NCI-H128 (cell line): Measurements from ENCODE around the gene CADM2.

Experiments used
- DNase-seq: peaks from one replicate; lab custom pipeline; 2025; ENCODE audit not compliant: unreplicated experiment; lab: John Stamatoyannopoulos, UW

The CADM2 gene

GRCh38 chr3:85554153-85554552 lies 595.4 kb downstream of the CADM2 start:
- no peak for DNase-seq

- no peak for DNase-seq
Observed at GRCh38 chr3:85560088-85560785, 601.4 kb downstream of the CADM2 start.

- no peak for DNase-seq
Observed at GRCh38 chr3:85567071-85567676, 608.4 kb downstream of the CADM2 start.

- DNase-seq: no peak
Observed at GRCh38 chr3:85570819-85571218, 612.0 kb downstream of the CADM2 start.

GRCh38 chr3:85571835-85572234 lies 613.0 kb downstream of the CADM2 start:
- no peak for DNase-seq

- no peak for DNase-seq
Observed at GRCh38 chr3:85572426-85572825, 613.6 kb downstream of the CADM2 start.

- no peak for DNase-seq
Observed at GRCh38 chr3:85572978-85573377, 614.2 kb downstream of the CADM2 start.

GRCh38 chr3:85574006-85574705 lies 615.4 kb downstream of the CADM2 start:
- no peak for DNase-seq

- DNase-seq: peak; percentile 22
Observed at GRCh38 chr3:85576091-85576690, 617.4 kb downstream of the CADM2 start.

GRCh38 chr3:85576697-85577200 lies 618.0 kb downstream of the CADM2 start:
- no peak for DNase-seq

- DNase-seq: no peak
Observed at GRCh38 chr3:85584779-85585356, 626.1 kb downstream of the CADM2 start.

GRCh38 chr3:85586018-85586417 lies 627.2 kb downstream of the CADM2 start:
- DNase-seq: no peak

- no peak for DNase-seq
Observed at GRCh38 chr3:85589145-85589544, 630.4 kb downstream of the CADM2 start.

GRCh38 chr3:85591451-85591850 lies 632.7 kb downstream of the CADM2 start:
- no peak for DNase-seq

- DNase-seq: no peak
Observed at GRCh38 chr3:85592256-85592655, 633.5 kb downstream of the CADM2 start.

GRCh38 chr3:85594676-85595075 lies 635.9 kb downstream of the CADM2 start:
- DNase-seq: peak; percentile 6

GRCh38 chr3:85603378-85603777 lies 644.6 kb downstream of the CADM2 start:
- DNase-seq: no peak

GRCh38 chr3:85604641-85605040 lies 645.9 kb downstream of the CADM2 start:
- no peak for DNase-seq

- no peak for DNase-seq
Observed at GRCh38 chr3:85605066-85605465, 646.3 kb downstream of the CADM2 start.

- no peak for DNase-seq
Observed at GRCh38 chr3:85626662-85627061, 667.9 kb downstream of the CADM2 start.

- peak; percentile 58 for DNase-seq
Observed at GRCh38 chr3:85627932-85628331, 669.1 kb downstream of the CADM2 start.
